Activated CD8-positive, alpha-beta memory T cell treated with anti-CD3 and anti-CD28 coated beads, Interleukin-2, amount 50 U/mL, for 24 hours (primary cell): ENCODE results near the gene CLMN.

Source experiments
- DNase-seq: peaks from one replicate; pipeline ENCODE4 v3.0.0-alpha.2; 2020; ENCODE audit errors: extremely low read depth

The CLMN gene

GRCh38 chr14:95263527-95264231 is 56.0 kb downstream of the CLMN start:
- no peak for DNase-seq

- no peak for DNase-seq
Observed at GRCh38 chr14:95262511-95262891, 57.2 kb downstream of the CLMN start.

- no peak for DNase-seq
Observed at GRCh38 chr14:95261616-95262510, 57.8 kb downstream of the CLMN start.

- peak; percentile 12 for DNase-seq
Observed at GRCh38 chr14:95260537-95261361, 59.0 kb downstream of the CLMN start.

- no peak for DNase-seq
Observed at GRCh38 chr14:95258754-95259593, 60.7 kb downstream of the CLMN start.

- DNase-seq = no peak
Observed at GRCh38 chr14:95258156-95258555, 61.6 kb downstream of the CLMN start.

GRCh38 chr14:95257521-95257920 is 62.2 kb downstream of the CLMN start:
- no peak for DNase-seq

- DNase-seq = no peak
Observed at GRCh38 chr14:95256776-95257060, 63.0 kb downstream of the CLMN start.

- no peak for DNase-seq
Observed at GRCh38 chr14:95256002-95256775, 63.5 kb downstream of the CLMN start.

GRCh38 chr14:95255487-95255886 is 64.2 kb downstream of the CLMN start:
- no peak for DNase-seq

GRCh38 chr14:95255013-95255412 is 64.7 kb downstream of the CLMN start:
- DNase-seq = no peak

- DNase-seq = no peak
Observed at GRCh38 chr14:95254288-95254687, 65.4 kb downstream of the CLMN start.

- DNase-seq = no peak
Observed at GRCh38 chr14:95253039-95253630, 66.6 kb downstream of the CLMN start.

GRCh38 chr14:95252219-95252618 is 67.5 kb downstream of the CLMN start:
- DNase-seq = no peak

- no peak for DNase-seq
Observed at GRCh38 chr14:95250936-95251335, 68.8 kb downstream of the CLMN start.

- no peak for DNase-seq
Observed at GRCh38 chr14:95250140-95250769, 69.5 kb downstream of the CLMN start.

GRCh38 chr14:95248432-95248831 is 71.3 kb downstream of the CLMN start:
- no peak for DNase-seq

GRCh38 chr14:95246870-95247269 is 72.8 kb downstream of the CLMN start:
- no peak for DNase-seq

- DNase-seq = no peak
Observed at GRCh38 chr14:95245334-95245733, 74.4 kb downstream of the CLMN start.

- no peak for DNase-seq
Observed at GRCh38 chr14:95244587-95244986, 75.1 kb downstream of the CLMN start.
